GM12801 (cell line): ENCODE results near the gene CSPG4.

Experiments
- CTCF ChIP-seq: IDR thresholded peaks from one replicate; pipeline ENCODE4 v1.5.1; 2011; ENCODE audit warnings: control low read depth; ENCODE audit not compliant: insufficient read length; ENCODE audit errors: extremely low read depth

Gene CSPG4

GRCh38 chr15:75649045-75649761 is 63.4 kb downstream of the CSPG4 start:
- no peak for TF ChIP-seq CTCF

- TF ChIP-seq CTCF: no peak
These were observed 64.3 kb downstream of the CSPG4 start for GRCh38 chr15:75648156-75649000.

GRCh38 chr15:75647370-75648155 is 65.1 kb downstream of the CSPG4 start, which contains the start of gene SNX33:
TSS of gene SNX33 (plus strand) at chr15:75647912. CDS start at chr15:75649103, 1,191 bp downstream.
- no peak for TF ChIP-seq CTCF

GRCh38 chr15:75646944-75647364 is 65.7 kb downstream of the CSPG4 start:
- no peak for TF ChIP-seq CTCF

GRCh38 chr15:75646112-75646943 is 66.3 kb downstream of the CSPG4 start:
- no peak for TF ChIP-seq CTCF

GRCh38 chr15:75644376-75644775 is 68.3 kb downstream of the CSPG4 start:
- TF ChIP-seq CTCF: no peak

GRCh38 chr15:75641603-75642002 is 71.0 kb downstream of the CSPG4 start:
- no peak for TF ChIP-seq CTCF
